Activated CD8-positive, alpha-beta T cell treated with anti-CD3 and anti-CD28 coated beads, Interleukin-2, amount 10 ng/mL, durations not matched to agents 7 days and 5 days (primary cell): Measurements from ENCODE around the gene NDRG3. TPM values are rescaled to one million over a fixed set of nuclear protein-coding genes. Genes with fewer than 3 reads are reported as not detected.
"Not testable (repeated sequence)": the region's sequence is repeated elsewhere in the genome, so short reads cannot be mapped to it uniquely, and the experiment has no call there.

Experiments
- ATAC-seq: fragments of 150-1000 bp; cut with Tn5 transposase; one replicate; pipeline ENCODE4 v1.10.0; 2021; ENCODE audit warnings: moderate library complexity
- CTCF ChIA-PET: fragments of 350-600 bp; sonication (Branson Sonifier 250); formaldehyde crosslinking; loops from one replicate; lab custom pipeline; 2021; ENCODE audit warnings: antibody characterized with exemption; lab: Charles Lee
- POLR2A ChIA-PET: fragments of 350-600 bp; sonication (Branson Sonifier 250); formaldehyde crosslinking; loops from one replicate; lab custom pipeline; 2021; ENCODE audit warnings: antibody characterized with exemption; lab: Charles Lee
- DNase-seq: peaks from one replicate; pipeline ENCODE4 v3.0.0-alpha.2; 2020
- H3K27ac Mint-ChIP-seq: one replicate; pipeline ENCODE4 v1.8.0; 2021; ENCODE audit warnings: mild to moderate bottlenecking, mixed read lengths
- H3K27me3 Mint-ChIP-seq: one replicate; pipeline ENCODE4 v1.8.0; 2021; ENCODE audit warnings: low read depth, mixed read lengths
- H3K36me3 Mint-ChIP-seq: one replicate; pipeline ENCODE4 v1.8.0; 2021; ENCODE audit warnings: low read depth, mixed read lengths
- H3K4me1 Mint-ChIP-seq: one replicate; pipeline ENCODE4 v1.8.0; 2021; ENCODE audit warnings: low read depth, mixed read lengths
- H3K4me3 Mint-ChIP-seq: one replicate; pipeline ENCODE4 v1.8.0; 2021; ENCODE audit warnings: mild to moderate bottlenecking, mixed read lengths
- H3K9me3 Mint-ChIP-seq: one replicate; pipeline ENCODE4 v1.8.0; 2022; ENCODE audit warnings: mixed read lengths; ENCODE audit not compliant: insufficient read depth
- total RNA-seq, 2 experiments: library from RNA; stranded (reverse); gene quantifications; one replicate each; pipeline ENCODE4 v1.2.3, GENCODE V29; 2021

NDRG3 gene
- total RNA-seq, 2 experiments from 2014 or later, result 37.2 to 39.4 TPM

- no peak for ATAC-seq
- CTCF ChIA-PET, result no interaction called here
- POLR2A ChIA-PET, result no interaction called here
- Mint-ChIP-seq H3K27ac (no peak overlapping the region), H3K36me3 (peaks cover 4% of the 10 kb centered on the region), H3K9me3 (no peaks in the 10 kb centered on the region), H3K4me1 (peaks cover 9% of the 10 kb centered on the region), H3K4me3 (no peak overlapping the region), H3K27me3 (no peaks in the 10 kb centered on the region)
- no peak for DNase-seq
These were observed 57.3 kb downstream of the NDRG3 start for GRCh38 chr20:36688630-36689029.

DNA sequence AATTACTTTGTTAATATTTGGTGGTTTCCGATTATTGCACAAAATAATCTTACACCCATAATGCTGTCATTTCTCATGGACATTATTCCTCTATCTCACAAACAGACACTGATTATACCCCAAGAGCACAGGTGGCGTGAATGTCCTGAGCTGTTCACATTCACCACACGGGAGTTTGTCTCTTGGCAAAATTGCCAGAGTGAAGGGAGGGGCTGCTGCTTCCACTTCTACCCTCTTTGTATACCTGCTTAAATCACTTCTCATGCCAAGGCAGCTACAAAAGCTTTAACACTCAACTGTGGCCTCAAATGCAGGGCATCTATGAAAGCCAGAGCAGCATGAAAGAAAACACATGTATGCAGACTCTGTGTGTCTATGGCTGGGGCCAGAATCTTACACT is 58.0 kb downstream of the NDRG3 start:
- Mint-ChIP-seq H3K36me3 (peaks cover 4% of the 10 kb centered on the region), H3K27ac (no peak overlapping the region), H3K9me3 (no peaks in the 10 kb centered on the region), H3K4me1 (peaks cover 9% of the 10 kb centered on the region), H3K27me3 (no peaks in the 10 kb centered on the region), H3K4me3 (no peak overlapping the region)
- no peak for ATAC-seq
- ChIA-PET POLR2A (no interaction called here), CTCF (no interaction called here)
- DNase-seq, result no peak

DNA sequence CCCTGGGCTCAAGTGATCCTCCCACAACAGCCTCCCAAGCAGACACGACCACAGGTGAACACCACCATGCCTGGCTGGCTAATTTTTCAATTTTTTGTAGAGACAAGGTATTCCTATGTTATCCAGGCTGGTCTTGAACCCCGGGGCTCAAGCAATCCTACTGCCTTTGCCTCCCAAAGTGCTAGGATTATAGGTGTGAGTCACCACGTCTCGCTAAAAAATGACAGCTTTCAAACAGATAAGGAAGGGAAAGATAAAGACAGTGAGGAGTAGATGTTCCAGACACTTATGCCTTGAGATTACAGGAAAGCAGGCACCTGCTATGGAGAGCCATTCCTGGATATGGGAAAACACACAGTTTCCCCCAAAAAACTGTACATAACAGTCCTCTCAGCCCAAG is 58.9 kb downstream of the NDRG3 start:
- no peak overlapping the region for H3K27ac Mint-ChIP-seq
- peaks cover 9% of the 10 kb centered on the region for H3K4me1 Mint-ChIP-seq
- no peaks in the 10 kb centered on the region for H3K9me3 Mint-ChIP-seq
- no peaks in the 10 kb centered on the region for H3K27me3 Mint-ChIP-seq
- no peak overlapping the region for H3K4me3 Mint-ChIP-seq
- CTCF ChIA-PET, result interaction anchor here (0.9 kb wide), 1 partner anchor 121 kb away, joined by 3 read pairs; no protein-coding TSS in a partner anchor
- DNase-seq (no peak), ATAC-seq (no peak)
- peaks cover 9% of the 10 kb centered on the region for H3K36me3 Mint-ChIP-seq
- POLR2A ChIA-PET, result no interaction called here

- Mint-ChIP-seq H3K4me3 (no peak overlapping the region), H3K9me3 (no peaks in the 10 kb centered on the region), H3K36me3 (peaks cover 9% of the 10 kb centered on the region), H3K4me1 (peaks cover 9% of the 10 kb centered on the region), H3K27me3 (no peaks in the 10 kb centered on the region), H3K27ac (no peak overlapping the region)
- ChIA-PET POLR2A (no interaction called here), CTCF (interaction anchor here (0.9 kb wide), 1 partner anchor 122 kb away, joined by 3 read pairs; no protein-coding TSS in a partner anchor)
- DNase-seq (no peak), ATAC-seq (no peak)
These were observed 59.4 kb downstream of the NDRG3 start for GRCh38 chr20:36686504-36686903.

- H3K27ac Mint-ChIP-seq, result no peak overlapping the region
- no peak overlapping the region for H3K4me3 Mint-ChIP-seq
- CTCF ChIA-PET, result interaction anchor here (1.0 kb wide), 1 partner anchor 19 kb away, joined by 3 read pairs; no protein-coding TSS in a partner anchor
- H3K9me3 Mint-ChIP-seq, result no peaks in the 10 kb centered on the region
- peaks cover 14% of the 10 kb centered on the region for H3K36me3 Mint-ChIP-seq
- H3K4me1 Mint-ChIP-seq, result peaks cover 9% of the 10 kb centered on the region
- H3K27me3 Mint-ChIP-seq, result no peaks in the 10 kb centered on the region
- POLR2A ChIA-PET, result no interaction called here
- ATAC-seq (no peak), DNase-seq (no peak)
These were observed 61.1 kb downstream of the NDRG3 start for GRCh38 chr20:36684747-36685146.

DNA sequence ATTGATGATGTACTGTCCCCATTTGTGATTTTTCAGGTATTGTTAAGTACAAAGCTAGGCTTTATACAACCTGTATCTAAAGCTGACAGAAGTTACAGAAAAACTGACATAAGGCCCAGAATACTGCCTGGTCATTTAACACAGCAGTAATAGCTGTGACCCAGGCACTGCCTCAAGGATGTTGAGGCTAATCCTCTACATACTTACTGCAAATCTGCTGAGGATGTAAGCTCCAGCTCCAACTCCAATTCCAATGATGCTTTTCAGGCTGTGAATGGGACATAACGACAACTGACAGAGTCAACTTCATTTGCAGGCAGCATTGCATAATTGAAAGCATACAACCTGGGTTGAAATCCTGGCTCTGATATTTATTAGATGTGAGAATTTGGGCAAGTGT is 63.6 kb downstream of the NDRG3 start:
- H3K4me1 Mint-ChIP-seq, result peaks cover 9% of the 10 kb centered on the region
- CTCF ChIA-PET, result interaction anchor here (1.1 kb wide), 1 partner anchor 71 kb away, joined by 3 read pairs; no protein-coding TSS in a partner anchor

GRCh38 chr20:36677422-36677771 is 68.5 kb downstream of the NDRG3 start:
- Mint-ChIP-seq H3K4me1 (no peaks in the 10 kb centered on the region), H3K4me3 (no peak overlapping the region), H3K36me3 (peaks cover 15% of the 10 kb centered on the region), H3K27me3 (no peaks in the 10 kb centered on the region), H3K27ac (peak overlapping the region; percentile 28), H3K9me3 (no peaks in the 10 kb centered on the region)
- DNase-seq, result no peak
- no peak for ATAC-seq
- ChIA-PET POLR2A (no interaction called here), CTCF (no interaction called here)

More for the DNA sequence above, 63.6 kb downstream of the NDRG3 start:
- Mint-ChIP-seq H3K27me3 (no peaks in the 10 kb centered on the region), H3K9me3 (no peaks in the 10 kb centered on the region), H3K27ac (no peak overlapping the region), H3K36me3 (peaks cover 20% of the 10 kb centered on the region), H3K4me3 (no peak overlapping the region)
- POLR2A ChIA-PET, result no interaction called here
- ATAC-seq (no peak), DNase-seq (no peak)

DNA sequence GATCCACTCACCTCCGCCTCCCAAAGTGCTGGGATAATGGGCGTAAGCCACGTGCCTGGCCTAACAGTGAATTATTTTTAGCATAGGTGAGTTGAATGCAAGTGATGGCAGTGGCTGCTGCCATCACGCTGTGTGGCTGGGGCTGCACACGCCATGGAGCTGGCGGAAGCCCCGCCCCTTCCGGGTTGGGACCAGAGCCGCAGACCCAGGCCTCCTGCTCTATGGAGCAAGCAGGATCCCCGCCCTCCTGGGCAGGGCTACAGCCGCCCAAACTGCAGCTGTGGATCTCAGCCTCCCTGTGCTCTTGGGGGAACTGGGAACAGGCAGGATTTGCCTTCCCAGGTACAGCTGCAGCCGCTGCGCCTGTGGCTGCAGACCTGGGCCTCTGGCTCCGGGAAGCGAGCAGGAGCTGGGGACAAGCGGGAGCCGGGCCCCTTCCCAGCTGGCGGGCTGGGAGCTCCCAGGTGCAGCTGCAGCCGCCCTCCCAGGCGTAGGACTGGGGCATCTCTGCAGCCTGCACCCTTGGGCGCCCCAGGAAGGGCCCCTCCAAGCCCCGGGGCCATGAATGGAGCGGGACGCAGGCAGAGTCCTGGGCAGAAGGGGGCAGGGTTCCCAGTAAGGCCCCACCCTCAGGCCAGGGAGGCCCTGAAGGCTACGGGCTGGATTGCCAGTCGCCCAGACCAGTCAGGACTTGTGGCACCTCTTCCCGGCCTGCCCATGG is 69.0 kb downstream of the NDRG3 start:
- Mint-ChIP-seq H3K9me3 (no peaks in the 10 kb centered on the region), H3K27ac (no peak overlapping the region), H3K27me3 (no peaks in the 10 kb centered on the region), H3K4me3 (no peak overlapping the region), H3K36me3 (peaks cover 11% of the 10 kb centered on the region), H3K4me1 (no peaks in the 10 kb centered on the region)
- ChIA-PET CTCF (no interaction called here), POLR2A (no interaction called here)
- DNase-seq (no peak), ATAC-seq (no peak)

DNA sequence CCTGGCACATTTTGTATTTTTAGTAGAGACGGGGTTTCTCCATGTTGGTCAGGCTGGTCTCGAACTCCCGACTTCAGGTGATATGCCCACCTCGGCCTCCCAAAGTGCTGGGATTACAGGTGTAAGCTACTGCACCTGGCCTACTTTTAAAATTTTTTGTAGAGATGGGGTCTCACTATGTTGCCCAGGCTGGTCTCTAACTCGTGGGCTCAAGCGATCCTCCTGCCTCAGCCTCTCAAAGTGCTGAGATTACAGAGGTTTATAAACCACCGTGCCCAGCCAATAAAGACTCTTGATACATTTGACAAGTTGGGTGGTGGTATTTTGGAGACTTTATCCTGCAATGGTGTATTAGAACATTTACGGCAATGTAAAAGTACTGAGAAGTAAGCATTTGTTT is 70.3 kb downstream of the NDRG3 start:
- H3K4me3 Mint-ChIP-seq, CTCF ChIA-PET, DNase-seq, H3K4me1 Mint-ChIP-seq, POLR2A ChIA-PET, H3K9me3 Mint-ChIP-seq, H3K27ac Mint-ChIP-seq, H3K27me3 Mint-ChIP-seq, ATAC-seq: not testable (repeated sequence)
- H3K36me3 Mint-ChIP-seq, result peaks cover 12% of the 10 kb centered on the region

GRCh38 chr20:36672991-36673390 is 72.9 kb downstream of the NDRG3 start:
- no peaks in the 10 kb centered on the region for H3K9me3 Mint-ChIP-seq
- CTCF ChIA-PET, result no interaction called here
- peaks cover 12% of the 10 kb centered on the region for H3K36me3 Mint-ChIP-seq
- no peak for DNase-seq
- no peak overlapping the region for H3K4me3 Mint-ChIP-seq
- H3K27ac Mint-ChIP-seq, result no peak overlapping the region
- H3K4me1 Mint-ChIP-seq, result no peaks in the 10 kb centered on the region
- no peaks in the 10 kb centered on the region for H3K27me3 Mint-ChIP-seq
- POLR2A ChIA-PET, result no interaction called here
- ATAC-seq, result no peak

GRCh38 chr20:36670665-36671357 is 75.1 kb downstream of the NDRG3 start:
- ChIA-PET POLR2A (interaction anchor here (0.7 kb wide), 1 partner anchor 1179 kb away, joined by 3 read pairs; no protein-coding TSS in a partner anchor), CTCF (interaction anchor here (0.9 to 1.3 kb wide), 4 partner anchors 12 to 138 kb away, joined by 3 to 5 read pairs (median 3); partner anchors contain the start of gene SLA2)
- Mint-ChIP-seq H3K4me1 (no peaks in the 10 kb centered on the region), H3K36me3 (peaks cover 12% of the 10 kb centered on the region), H3K9me3 (no peaks in the 10 kb centered on the region), H3K27me3 (no peaks in the 10 kb centered on the region), H3K4me3 (no peak overlapping the region), H3K27ac (no peak overlapping the region)
- no peak for ATAC-seq
- no peak for DNase-seq

GRCh38 chr20:36666181-36666740 is 79.6 kb downstream of the NDRG3 start:
- H3K27me3 Mint-ChIP-seq, result no peaks in the 10 kb centered on the region
- H3K4me3 Mint-ChIP-seq, result no peak overlapping the region
- ChIA-PET CTCF (interaction anchor here (0.9 to 4.2 kb wide), 15 partner anchors 13 to 253 kb away, joined by 3 to 30 read pairs (median 4); partner anchors contain the start of gene DSN1), POLR2A (interaction anchor here (0.6 kb wide), 1 partner anchor 133 kb away, joined by 3 read pairs; no protein-coding TSS in a partner anchor)
- H3K9me3 Mint-ChIP-seq, result no peaks in the 10 kb centered on the region
- DNase-seq (no peak), ATAC-seq (peak; percentile 61)
- peaks cover 6% of the 10 kb centered on the region for H3K4me1 Mint-ChIP-seq
- peaks cover 25% of the 10 kb centered on the region for H3K36me3 Mint-ChIP-seq
- H3K27ac Mint-ChIP-seq, result no peak overlapping the region
